ENCODE data around the gene GLRX5. TPM values are rescaled to one million over a fixed set of nuclear protein-coding genes. Genes with fewer than 3 reads are reported as not detected.

The GLRX5 gene
- total RNA-seq, 1 experiment from 2014 or later: 72.8 TPM

GRCh38 chr14:95541932-95542930 is 7.4 kb downstream of the GLRX5 start (continued):
- TF ChIP-seq AFF4 (CRISPR knock-in tag; IDR thresholded peaks at IDR 0.05; ENCODE audit: borderline replicate concordance) (no peak), ZNF416 (CRISPR knock-in tag; IDR thresholded peaks at IDR 0.05) (no peak), GABPB1 (CRISPR knock-in tag; IDR thresholded peaks at IDR 0.05) (no peak)
- TF ChIP-seq, protein P1, sequence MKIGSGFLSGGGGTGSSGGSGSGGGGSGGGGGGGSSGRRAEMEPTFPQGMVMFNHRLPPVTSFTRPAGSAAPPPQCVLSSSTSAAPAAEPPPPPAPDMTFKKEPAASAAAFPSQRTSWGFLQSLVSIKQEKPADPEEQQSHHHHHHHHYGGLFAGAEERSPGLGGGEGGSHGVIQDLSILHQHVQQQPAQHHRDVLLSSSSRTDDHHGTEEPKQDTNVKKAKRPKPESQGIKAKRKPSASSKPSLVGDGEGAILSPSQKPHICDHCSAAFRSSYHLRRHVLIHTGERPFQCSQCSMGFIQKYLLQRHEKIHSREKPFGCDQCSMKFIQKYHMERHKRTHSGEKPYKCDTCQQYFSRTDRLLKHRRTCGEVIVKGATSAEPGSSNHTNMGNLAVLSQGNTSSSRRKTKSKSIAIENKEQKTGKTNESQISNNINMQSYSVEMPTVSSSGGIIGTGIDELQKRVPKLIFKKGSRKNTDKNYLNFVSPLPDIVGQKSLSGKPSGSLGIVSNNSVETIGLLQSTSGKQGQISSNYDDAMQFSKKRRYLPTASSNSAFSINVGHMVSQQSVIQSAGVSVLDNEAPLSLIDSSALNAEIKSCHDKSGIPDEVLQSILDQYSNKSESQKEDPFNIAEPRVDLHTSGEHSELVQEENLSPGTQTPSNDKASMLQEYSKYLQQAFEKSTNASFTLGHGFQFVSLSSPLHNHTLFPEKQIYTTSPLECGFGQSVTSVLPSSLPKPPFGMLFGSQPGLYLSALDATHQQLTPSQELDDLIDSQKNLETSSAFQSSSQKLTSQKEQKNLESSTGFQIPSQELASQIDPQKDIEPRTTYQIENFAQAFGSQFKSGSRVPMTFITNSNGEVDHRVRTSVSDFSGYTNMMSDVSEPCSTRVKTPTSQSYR (CRISPR knock-in tag; IDR thresholded peaks at IDR 0.05): no peak

- no peaks in the 10 kb centered on the region for H3K9me3 Mint-ChIP-seq
- ChIA-PET POLR2A (interaction anchor here (0.9 kb wide), 1 partner anchor 8 kb away, joined by 3 read pairs; the partner anchor contains the start of gene GLRX5), CTCF (no interaction called here)
- DNase-seq (ENCODE audit: low spot score) (no peak), ATAC-seq (no peak)
- peaks cover 6% of the 10 kb centered on the region; the same call in 1 of the 2 replicates for H3K36me3 Mint-ChIP-seq
- peaks cover 8% of the 10 kb centered on the region for H3K4me1 Mint-ChIP-seq
- no peaks in the 10 kb centered on the region for H3K27me3 Mint-ChIP-seq (ENCODE audit: low read depth)
- H3K4me3 Mint-ChIP-seq: no peak overlapping the region
- H3K27ac Mint-ChIP-seq: no peak overlapping the region
- TF ChIP-seq E2F1 (CRISPR knock-in tag; IDR thresholded peaks at IDR 0.05) (no peak), ESRRA (CRISPR knock-in tag; IDR thresholded peaks at IDR 0.05; ENCODE audit: borderline replicate concordance) (no peak), ATF3 (CRISPR knock-in tag; conservative IDR thresholded peaks at IDR 0.05) (no peak), KAT7 (CRISPR knock-in tag; IDR thresholded peaks at IDR 0.05; ENCODE audit: borderline replicate concordance) (no peak), AR (CRISPR knock-in tag; IDR thresholded peaks at IDR 0.05) (no peak), ATF6 (CRISPR knock-in tag; IDR thresholded peaks at IDR 0.05) (no peak), GRHL2 (CRISPR knock-in tag; IDR thresholded peaks at IDR 0.05; ENCODE audit: insufficient replicate concordance, severe bottlenecking) (no peak), ZNF138 (CRISPR knock-in tag; conservative IDR thresholded peaks at IDR 0.05) (no peak)
- TF ChIP-seq, protein P2, sequence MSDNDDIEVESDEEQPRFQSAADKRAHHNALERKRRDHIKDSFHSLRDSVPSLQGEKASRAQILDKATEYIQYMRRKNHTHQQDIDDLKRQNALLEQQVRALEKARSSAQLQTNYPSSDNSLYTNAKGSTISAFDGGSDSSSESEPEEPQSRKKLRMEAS (CRISPR knock-in tag; IDR thresholded peaks at IDR 0.05): no peak
- TF ChIP-seq, protein P3, sequence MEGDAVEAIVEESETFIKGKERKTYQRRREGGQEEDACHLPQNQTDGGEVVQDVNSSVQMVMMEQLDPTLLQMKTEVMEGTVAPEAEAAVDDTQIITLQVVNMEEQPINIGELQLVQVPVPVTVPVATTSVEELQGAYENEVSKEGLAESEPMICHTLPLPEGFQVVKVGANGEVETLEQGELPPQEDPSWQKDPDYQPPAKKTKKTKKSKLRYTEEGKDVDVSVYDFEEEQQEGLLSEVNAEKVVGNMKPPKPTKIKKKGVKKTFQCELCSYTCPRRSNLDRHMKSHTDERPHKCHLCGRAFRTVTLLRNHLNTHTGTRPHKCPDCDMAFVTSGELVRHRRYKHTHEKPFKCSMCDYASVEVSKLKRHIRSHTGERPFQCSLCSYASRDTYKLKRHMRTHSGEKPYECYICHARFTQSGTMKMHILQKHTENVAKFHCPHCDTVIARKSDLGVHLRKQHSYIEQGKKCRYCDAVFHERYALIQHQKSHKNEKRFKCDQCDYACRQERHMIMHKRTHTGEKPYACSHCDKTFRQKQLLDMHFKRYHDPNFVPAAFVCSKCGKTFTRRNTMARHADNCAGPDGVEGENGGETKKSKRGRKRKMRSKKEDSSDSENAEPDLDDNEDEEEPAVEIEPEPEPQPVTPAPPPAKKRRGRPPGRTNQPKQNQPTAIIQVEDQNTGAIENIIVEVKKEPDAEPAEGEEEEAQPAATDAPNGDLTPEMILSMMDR (IDR thresholded peaks at IDR 0.05): no peak
These were observed 8.2 kb downstream of the GLRX5 start for GRCh38 chr14:95543021-95543420.

All from WTC11 (cell line).